Astrocyte (in vitro differentiated cells and primary cell): ENCODE data around the gene LTK. TPM values are rescaled to one million over a fixed set of nuclear protein-coding genes. Genes with fewer than 3 reads are reported as not detected.

Source experiments
- DNase-seq: peaks from one replicate; pipeline ENCODE4 v3.0.0-alpha.2; 2010; ENCODE audit warnings: low read depth
- FAIRE-seq: peaks from 2 replicates; lab custom pipeline; 2011; peaks lifted over from hg19 to GRCh38; lab: Jason Lieb, UNC
- H2AFZ ChIP-seq: 2 replicates; pipeline ENCODE4 v1.6.0; 2012; ENCODE audit warnings: low read depth, low read length, inconsistent platforms
- H3K27ac ChIP-seq: 2 replicates; pipeline ENCODE4 v1.5.1; 2011; ENCODE audit warnings: low read depth, low read length, inconsistent platforms
- H3K27me3 ChIP-seq: 2 replicates; pipeline ENCODE4 v1.6.0; 2011; ENCODE audit warnings: low read length, inconsistent platforms; ENCODE audit not compliant: insufficient read depth
- H3K36me3 ChIP-seq: 2 replicates; pipeline ENCODE4 v1.5.1; 2011; ENCODE audit warnings: low read length, inconsistent platforms; ENCODE audit not compliant: insufficient read depth
- H3K4me1 ChIP-seq: 2 replicates; pipeline ENCODE4 v1.5.1; 2011; ENCODE audit warnings: low read length, inconsistent platforms; ENCODE audit not compliant: insufficient read depth
- H3K4me2 ChIP-seq: 2 replicates; pipeline ENCODE4 v1.6.0; 2012; ENCODE audit warnings: low read length, inconsistent platforms
- H3K4me3 ChIP-seq: 2 replicates; pipeline ENCODE4 v1.5.1; 2011; ENCODE audit warnings: low read depth, mild to moderate bottlenecking, low read length, inconsistent platforms; ENCODE audit not compliant: insufficient read depth
- H3K79me2 ChIP-seq: 2 replicates; pipeline ENCODE4 v1.6.0; 2012; ENCODE audit warnings: mild to moderate bottlenecking, low read length, inconsistent platforms; ENCODE audit not compliant: insufficient read depth
- H3K9ac ChIP-seq: 2 replicates; pipeline ENCODE4 v1.6.0; 2012; ENCODE audit warnings: mild to moderate bottlenecking, low read length, inconsistent platforms
- H3K9me3 ChIP-seq: 2 replicates; pipeline ENCODE4 v1.5.1; 2012; ENCODE audit warnings: low read depth, mild to moderate bottlenecking, low read length, inconsistent platforms; ENCODE audit not compliant: insufficient read depth
- H4K20me1 ChIP-seq: 2 replicates; pipeline ENCODE4 v1.6.0; 2012; ENCODE audit warnings: low read length, inconsistent platforms; ENCODE audit not compliant: insufficient read depth
- H3K27ac Mint-ChIP-seq: one replicate; pipeline ENCODE4 v1.8.0; 2021; ENCODE audit warnings: mild to moderate bottlenecking, mixed read lengths; ENCODE audit not compliant: unreplicated experiment
- H3K27me3 Mint-ChIP-seq: one replicate; pipeline ENCODE4 v1.8.0; 2021; ENCODE audit warnings: low read depth, mixed read lengths; ENCODE audit not compliant: unreplicated experiment
- H3K36me3 Mint-ChIP-seq: one replicate; pipeline ENCODE4 v1.8.0; 2021; ENCODE audit warnings: low read depth, mixed read lengths; ENCODE audit not compliant: unreplicated experiment
- H3K4me1 Mint-ChIP-seq: one replicate; pipeline ENCODE4 v1.8.0; 2021; ENCODE audit warnings: low read depth, mixed read lengths; ENCODE audit not compliant: unreplicated experiment
- H3K4me3 Mint-ChIP-seq: one replicate; pipeline ENCODE4 v1.8.0; 2021; ENCODE audit warnings: mild to moderate bottlenecking, moderate library complexity, mixed read lengths; ENCODE audit not compliant: unreplicated experiment
- H3K9me3 Mint-ChIP-seq: one replicate; pipeline ENCODE4 v1.8.0; 2021; ENCODE audit warnings: mild to moderate bottlenecking, mixed read lengths; ENCODE audit not compliant: unreplicated experiment
- CTCF ChIP-seq: IDR thresholded peaks from 2 replicates; pipeline ENCODE4 v1.5.1; 2011; ENCODE audit warnings: low read depth, mild to moderate bottlenecking, inconsistent platforms, low read length, moderate library complexity; ENCODE audit not compliant: insufficient read depth
- EZH2 ChIP-seq: IDR thresholded peaks from 2 replicates; pipeline ENCODE4 v1.6.1; 2012; ENCODE audit warnings: mild to moderate bottlenecking, low read length, inconsistent platforms; ENCODE audit not compliant: insufficient read depth
- total RNA-seq: library from RNA; stranded (reverse); gene quantifications from 2 replicates; pipeline ENCODE4 v1.2.1, GENCODE V29; 2021

Gene LTK
- total RNA-seq, 1 donor from 2014 or later: 0.14 TPM

GRCh38 chr15:41558400-41559238 is 45.0 kb upstream of the LTK start, which contains the start of gene TYRO3:
Gene TYRO3 (plus strand): TSS chr15:41559212. CDS start chr15:41559258, 46 bp downstream.
- peak within 1 kb of the TSS; percentile 88 for H3K4me3 Mint-ChIP-seq
- H3K27ac Mint-ChIP-seq: peak within 1 kb of the TSS; percentile 23
- H3K4me3 ChIP-seq: peak within 1 kb of the TSS; percentile 64
- peaks cover 7% of the 10 kb centered on the region for H3K79me2 ChIP-seq
- FAIRE-seq: no peak
- H3K4me1 ChIP-seq: peaks cover 35% of the 10 kb centered on the region
- peaks cover 3% of the 10 kb centered on the region for H3K27me3 ChIP-seq
- H3K4me2 ChIP-seq: peak within 1 kb of the TSS; percentile 97
- H3K9me3 ChIP-seq: no peaks in the 10 kb centered on the region
- no peak for DNase-seq
- no peaks in the 10 kb centered on the region for H3K27me3 Mint-ChIP-seq
- no peaks in the 10 kb centered on the region for H3K36me3 ChIP-seq
- H4K20me1 ChIP-seq: peaks cover 14% of the 10 kb centered on the region
- H3K9me3 Mint-ChIP-seq: no peaks in the 10 kb centered on the region
- H3K9ac ChIP-seq: peak within 1 kb of the TSS; percentile 73
- TF ChIP-seq EZH2 (no peak), CTCF (no peak)
- peaks cover 40% of the 10 kb centered on the region for H3K4me1 Mint-ChIP-seq
- H2AFZ ChIP-seq: peak within 1 kb of the TSS; percentile 87
- no peaks in the 10 kb centered on the region for H3K36me3 Mint-ChIP-seq
- no peak within 1 kb of the TSS for H3K27ac ChIP-seq

- no peaks in the 10 kb centered on the region for H3K27me3 Mint-ChIP-seq
- Histone ChIP-seq H3K27me3 (peaks cover 3% of the 10 kb centered on the region), H2AFZ (peak overlapping the region; percentile 67), H3K4me2 (peak overlapping the region; percentile 97), H3K9me3 (no peaks in the 10 kb centered on the region), H3K27ac (no peak overlapping the region), H3K9ac (peak overlapping the region; percentile 73), H4K20me1 (peaks cover 14% of the 10 kb centered on the region), H3K4me1 (peaks cover 32% of the 10 kb centered on the region), H3K4me3 (peak overlapping the region; percentile 64), H3K36me3 (no peaks in the 10 kb centered on the region), H3K79me2 (peaks cover 7% of the 10 kb centered on the region)
- peaks cover 32% of the 10 kb centered on the region for H3K4me1 Mint-ChIP-seq
- H3K4me3 Mint-ChIP-seq: peak overlapping the region; percentile 86
- H3K27ac Mint-ChIP-seq: peak overlapping the region; percentile 23
- no peaks in the 10 kb centered on the region for H3K9me3 Mint-ChIP-seq
- no peak for TF ChIP-seq EZH2
- TF ChIP-seq CTCF: peak; percentile 85
- FAIRE-seq (no peak), DNase-seq (peak; percentile 32)
- H3K36me3 Mint-ChIP-seq: no peaks in the 10 kb centered on the region
Measured at GRCh38 chr15:41557673-41558399, 44.2 kb upstream of the LTK start.
